Inflammatory macrophage (primary cell): ENCODE data around the gene GSK3B.

Experiments
- DNase-seq, 2 donors: peaks; one replicate each; pipeline ENCODE4 v3.0.0-alpha.2; 2020 to 2022
- total RNA-seq, 18 experiments: gene quantifications; one replicate each; lab custom pipeline; 2026; ENCODE audit warnings: mixed read lengths in 6 of 18, inconsistent platforms in 2 of 18; lab: John Stamatoyannopoulos, UW

The GSK3B gene
- total RNA-seq: 63.4 to 168 (median 85.3) reads per million in 18 experiments

DNA sequence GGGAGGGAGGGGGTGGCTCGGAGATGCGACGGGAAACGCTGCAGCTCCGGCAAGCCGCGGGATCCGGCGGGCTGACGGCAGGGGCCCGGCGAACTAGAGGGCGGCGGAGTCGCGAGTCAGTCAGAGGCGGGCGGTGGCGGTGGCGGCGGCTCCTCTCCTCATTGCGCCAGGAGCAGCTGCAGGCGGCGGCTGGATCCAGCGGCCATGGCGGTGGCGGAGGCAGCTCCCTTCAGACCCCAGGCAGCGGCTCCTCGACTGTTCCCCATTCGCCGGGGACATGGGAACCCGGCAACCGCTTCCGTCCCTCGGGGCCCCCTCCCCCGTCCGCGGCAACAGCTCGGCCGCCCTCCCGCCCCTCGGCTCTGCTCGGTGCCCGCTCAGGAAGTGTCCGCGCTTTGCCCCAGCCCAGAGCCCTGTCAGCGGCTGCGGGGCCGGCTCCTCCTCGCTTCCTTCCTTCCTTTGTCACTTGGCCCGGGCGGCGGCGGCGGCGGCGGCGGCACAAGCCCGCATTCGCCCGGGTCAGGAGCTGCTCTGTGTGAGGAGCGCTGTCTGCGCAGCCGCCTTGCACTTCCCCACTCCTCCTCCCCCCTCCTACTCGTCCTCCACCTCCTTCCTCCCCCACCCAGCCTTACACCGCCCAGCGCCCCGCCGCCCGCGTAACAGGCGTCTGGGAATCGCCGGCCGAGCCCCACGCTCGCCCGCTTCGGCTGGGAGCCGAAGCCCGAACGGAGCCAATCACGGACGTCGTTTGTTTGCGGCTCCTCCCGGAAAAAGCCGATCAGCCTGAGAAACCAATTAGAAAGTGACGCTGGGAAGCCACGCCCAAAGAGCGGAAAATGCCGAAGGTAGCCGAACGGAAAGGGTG is at the start of gene GSK3B:
TSS of gene GSK3B (minus strand) at position 537 of the 865 bp plus-strand sequence. CDS start 1,013 bp downstream, outside the sequence.
- DNase-seq: peak; percentile 65 to 68

DNA sequence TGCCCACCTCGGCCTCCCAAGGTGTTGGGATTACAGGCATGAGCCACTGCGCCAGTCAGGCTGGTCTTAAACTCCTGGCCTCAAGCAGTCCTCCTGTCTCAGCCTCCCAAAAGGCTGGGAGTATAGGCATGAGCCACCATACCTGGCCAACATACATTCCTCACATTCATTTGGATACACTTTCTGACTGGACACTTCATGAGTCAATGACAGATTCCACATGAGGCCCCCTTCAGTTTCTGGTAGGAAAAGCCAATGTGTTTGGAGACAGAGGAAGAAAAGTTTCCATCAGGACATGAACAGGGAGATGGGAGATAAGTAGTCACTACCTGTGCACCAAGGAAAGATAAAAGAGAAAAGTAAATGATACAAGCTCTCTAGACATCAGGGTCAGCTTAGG is 49.4 kb upstream of the GSK3B start:
- no peak for DNase-seq

DNA sequence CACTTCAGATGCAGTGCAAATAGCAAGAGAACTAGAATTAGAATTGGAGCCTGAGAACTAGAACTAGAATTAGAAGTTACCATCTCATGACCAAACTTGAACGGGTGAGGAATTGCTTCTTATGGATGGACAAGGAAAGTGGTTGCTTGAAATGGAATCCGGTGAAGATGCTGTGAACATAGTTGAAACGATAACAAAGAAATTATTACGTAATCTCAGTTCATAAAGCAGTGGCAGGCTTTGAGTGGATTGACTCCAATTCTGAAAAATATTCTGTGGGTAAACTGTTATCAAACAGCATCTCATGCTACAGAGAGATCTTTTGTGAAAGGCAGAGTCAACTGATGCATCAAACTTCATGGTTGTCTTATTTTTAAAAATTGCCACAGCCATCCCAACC is 48.0 kb upstream of the GSK3B start:
- DNase-seq: no peak

DNA sequence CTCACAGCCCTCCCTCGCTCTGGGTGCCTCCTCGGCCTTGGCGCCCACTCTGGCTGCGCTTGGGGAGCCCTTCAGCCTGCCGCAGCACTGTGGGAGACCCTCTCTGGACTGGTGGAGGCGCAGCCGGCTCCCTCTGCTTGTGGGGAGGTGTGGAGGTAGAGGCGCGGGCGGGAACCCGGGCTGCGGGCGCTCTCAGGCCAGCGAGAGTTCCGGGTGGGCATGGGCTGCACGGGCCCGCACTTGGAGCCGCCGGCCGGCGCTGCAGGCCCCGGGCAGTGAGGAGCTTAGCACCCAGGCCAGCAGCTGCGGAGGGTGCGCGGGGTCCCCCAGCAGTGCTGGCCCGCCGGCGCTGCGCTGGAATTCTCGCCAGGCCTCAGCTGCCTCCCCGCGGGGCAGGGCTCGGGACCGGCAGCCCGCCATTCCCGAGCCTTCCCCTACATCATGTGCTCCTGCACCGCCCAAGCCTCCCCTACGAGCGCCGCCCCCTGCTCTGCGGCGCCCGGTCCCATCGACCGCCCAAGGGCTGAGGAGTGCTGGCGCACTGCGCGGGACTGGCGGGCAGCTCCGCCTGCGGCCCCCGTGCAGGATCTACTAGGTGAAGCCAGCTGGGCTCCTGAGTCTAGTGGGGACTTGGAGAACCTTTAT is 46.0 kb upstream of the GSK3B start:
- DNase-seq: no peak

DNA sequence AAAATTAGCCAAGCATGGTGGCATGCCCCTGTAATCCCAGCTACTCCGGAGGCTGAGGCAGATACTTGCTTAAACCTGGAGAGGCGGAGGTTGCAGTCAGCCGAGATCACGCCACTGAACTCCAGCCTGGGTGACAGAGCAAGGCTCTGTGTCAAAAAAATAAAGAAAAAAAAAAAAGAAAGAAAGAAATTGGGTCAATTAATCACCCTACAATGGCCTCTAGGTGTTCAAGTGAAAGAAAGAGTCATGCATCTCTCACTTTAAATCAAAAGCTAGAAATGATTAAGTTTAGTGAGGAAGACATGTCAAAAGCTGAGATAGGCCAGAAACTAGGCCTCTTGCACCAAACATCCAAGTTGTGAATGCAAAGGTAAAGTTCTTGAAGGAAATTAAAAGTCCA is 44.9 kb upstream of the GSK3B start:
- DNase-seq: no peak

DNA sequence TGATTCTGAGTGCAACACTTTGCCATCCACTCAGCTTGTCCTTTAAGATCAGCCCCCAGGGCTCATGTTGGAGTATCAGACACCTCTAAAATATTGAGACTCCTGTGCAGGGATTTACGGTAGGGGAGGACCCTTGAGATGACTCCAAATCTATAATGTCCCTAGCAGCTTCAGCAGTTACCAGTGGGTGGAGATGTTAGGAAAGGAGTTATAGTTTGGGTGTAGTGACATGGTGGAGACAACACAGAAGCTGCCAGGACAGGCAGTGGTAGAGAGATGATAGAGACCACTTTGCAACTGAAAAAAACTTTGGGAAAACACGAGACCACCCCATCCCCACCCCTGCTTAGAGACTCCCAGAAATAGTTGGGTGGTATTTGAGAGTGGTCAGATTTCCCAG is 43.3 kb upstream of the GSK3B start:
- no peak for DNase-seq

DNA sequence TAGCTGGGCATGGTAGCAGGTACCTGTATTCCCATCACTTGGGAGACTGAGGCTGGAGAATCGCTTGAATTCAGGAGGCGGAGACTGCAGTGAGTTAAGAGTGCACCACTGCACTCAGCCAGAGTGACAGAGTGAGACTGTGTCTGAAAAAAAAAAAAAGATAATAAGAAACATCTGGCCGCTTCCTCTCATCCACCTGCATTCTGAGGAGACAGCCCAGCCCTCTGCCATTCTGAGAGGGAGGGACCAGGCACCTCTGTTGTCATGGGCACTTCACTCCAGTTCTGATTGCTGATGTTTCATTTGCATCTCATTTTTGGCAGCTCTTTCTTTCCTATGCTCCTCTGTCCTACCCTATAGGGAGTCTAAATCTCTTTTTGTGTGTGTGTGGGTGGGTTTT is 36.4 kb upstream of the GSK3B start:
- no peak for DNase-seq

DNA sequence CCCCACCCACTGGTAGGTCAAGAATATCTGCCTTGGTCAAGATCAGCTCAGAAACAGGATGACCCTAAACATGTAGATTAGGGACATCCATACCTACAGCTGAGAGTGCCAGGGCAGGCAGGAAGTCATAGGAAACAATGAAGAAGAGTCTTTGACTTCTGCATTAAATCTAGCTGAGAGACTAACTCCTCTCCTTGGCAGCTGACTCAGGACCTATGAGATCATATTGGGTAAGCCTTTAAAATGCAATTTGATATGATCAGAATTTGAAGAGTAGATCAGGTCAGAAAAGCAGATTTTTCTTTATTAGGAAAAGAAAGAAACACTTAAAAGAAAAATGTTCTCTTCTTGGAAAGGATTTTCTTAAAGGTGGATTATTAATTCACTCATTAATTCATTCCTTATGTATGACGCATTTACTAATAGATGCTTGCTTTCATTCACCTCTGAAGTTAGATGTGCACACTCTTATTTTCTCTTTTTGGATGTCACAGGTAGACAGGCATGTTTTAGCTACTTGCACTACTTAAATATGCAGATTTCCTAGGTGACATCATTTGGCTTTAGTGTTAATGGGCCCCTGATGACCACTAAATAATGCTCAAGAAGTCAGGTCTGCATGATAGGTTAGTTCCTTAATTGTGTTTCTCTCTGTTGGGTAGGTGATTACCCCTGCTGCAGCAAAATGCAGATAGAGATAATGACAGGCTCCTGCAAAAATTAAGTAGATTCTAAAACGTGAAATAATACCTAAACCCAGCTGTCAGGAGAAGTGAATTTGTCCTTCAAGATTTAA is 35.7 kb upstream of the GSK3B start:
- DNase-seq: no peak

DNA sequence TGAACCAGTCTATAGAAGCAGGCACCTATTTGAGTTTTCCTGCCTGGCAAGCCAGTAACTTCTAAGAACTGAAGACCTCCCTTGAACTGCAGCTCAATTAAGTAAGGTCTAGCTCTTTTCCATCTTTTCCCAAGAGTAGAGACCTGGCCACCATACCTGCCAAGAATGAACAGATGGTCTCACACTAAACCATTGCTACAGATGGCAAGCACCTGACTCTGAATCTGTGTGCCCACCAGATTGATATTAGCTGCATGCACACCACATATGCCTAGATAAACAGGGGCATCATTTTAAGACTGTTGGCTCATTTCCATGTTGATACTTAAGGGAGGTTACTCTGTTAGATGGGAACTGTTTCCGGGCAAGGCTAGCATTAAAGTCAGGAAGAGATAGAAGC is 34.8 kb upstream of the GSK3B start:
- no peak for DNase-seq

DNA sequence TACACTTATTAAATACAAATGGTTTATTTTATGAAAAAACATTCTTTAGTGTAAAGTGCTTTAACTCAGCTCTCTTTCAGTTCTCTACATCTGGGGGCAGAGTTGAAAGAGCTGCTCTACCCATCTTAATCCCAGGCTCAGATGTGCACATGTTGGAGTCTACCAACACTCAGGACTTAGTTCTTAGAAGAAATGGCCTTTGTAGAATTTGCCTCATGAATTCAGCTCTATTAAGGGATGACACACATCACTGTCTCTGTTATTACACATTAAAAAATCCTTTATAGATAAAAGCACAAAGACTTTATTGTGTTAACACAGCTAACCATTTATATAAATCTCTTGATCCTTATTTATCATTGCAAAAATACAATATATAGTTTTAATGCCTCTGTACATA is 31.7 kb upstream of the GSK3B start:
- no peak for DNase-seq

DNA sequence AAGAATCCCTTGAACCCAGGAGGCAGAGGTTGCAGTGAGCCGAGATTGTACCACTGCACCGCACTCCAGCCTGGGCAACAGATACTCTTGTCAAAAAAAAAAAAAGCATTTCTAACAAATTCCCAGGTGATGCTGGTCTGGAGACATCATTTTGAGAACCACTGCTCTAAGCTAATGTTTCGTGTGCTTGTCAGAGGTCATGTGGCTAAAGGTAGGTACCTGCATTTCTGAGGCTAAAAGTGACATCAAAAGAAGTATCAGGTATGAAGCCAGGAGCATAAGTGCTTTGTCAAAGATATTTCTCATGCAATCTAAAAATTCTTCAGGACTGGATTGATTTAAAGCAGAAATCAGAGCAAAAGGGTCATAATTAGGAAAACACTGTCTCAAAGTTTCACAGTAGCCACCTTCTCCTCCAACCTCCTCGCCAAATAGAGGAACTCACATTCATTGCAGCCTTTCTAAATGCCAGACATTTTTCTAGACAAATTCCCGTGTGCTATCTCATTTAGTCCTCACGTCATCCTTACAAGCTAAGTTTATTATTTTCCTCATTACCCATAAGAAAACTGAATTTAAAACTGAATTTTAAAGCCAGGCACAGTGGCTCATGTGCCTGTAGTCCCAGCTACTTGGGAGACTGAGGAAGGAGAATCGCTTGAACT is 25.7 kb upstream of the GSK3B start:
- DNase-seq: no peak

DNA sequence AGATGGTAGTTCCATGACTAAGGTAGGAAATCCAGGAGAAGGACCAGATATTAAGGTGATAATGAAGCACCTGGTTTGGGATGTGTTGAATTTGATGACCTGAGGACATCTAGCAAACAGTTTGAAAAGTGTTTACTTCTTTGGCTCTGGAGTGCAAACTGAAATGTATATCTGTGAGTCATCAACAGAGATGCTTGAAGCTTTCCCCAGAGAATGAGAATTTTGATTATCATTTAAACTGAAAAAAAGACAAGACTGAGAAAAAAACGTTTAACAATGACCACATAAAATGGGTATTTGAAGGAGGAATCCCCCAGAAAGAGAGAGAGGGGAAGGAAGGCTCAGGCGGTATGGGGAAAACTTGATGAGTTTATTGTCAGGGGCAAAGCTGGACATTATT is 20.7 kb upstream of the GSK3B start:
- no peak for DNase-seq

DNA sequence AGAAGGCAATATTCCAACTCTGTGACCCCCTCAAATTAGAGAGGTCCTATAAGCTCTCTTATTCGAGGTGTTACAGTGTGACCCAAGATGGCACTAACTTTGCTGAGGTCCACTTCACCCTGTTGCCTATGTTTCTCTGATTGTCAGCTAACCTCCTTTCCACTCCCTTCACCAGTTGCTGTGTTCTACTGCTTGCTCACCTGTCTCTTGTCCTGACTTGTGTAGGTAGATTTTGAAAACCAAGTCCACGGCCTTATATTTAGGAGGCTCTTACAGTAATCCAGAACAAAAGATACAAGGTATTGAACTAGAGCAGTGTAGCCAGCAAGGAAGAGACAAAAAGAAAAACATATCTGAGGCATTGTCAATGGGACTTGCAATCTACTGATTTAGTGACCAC is 20.1 kb upstream of the GSK3B start:
- DNase-seq: no peak

DNA sequence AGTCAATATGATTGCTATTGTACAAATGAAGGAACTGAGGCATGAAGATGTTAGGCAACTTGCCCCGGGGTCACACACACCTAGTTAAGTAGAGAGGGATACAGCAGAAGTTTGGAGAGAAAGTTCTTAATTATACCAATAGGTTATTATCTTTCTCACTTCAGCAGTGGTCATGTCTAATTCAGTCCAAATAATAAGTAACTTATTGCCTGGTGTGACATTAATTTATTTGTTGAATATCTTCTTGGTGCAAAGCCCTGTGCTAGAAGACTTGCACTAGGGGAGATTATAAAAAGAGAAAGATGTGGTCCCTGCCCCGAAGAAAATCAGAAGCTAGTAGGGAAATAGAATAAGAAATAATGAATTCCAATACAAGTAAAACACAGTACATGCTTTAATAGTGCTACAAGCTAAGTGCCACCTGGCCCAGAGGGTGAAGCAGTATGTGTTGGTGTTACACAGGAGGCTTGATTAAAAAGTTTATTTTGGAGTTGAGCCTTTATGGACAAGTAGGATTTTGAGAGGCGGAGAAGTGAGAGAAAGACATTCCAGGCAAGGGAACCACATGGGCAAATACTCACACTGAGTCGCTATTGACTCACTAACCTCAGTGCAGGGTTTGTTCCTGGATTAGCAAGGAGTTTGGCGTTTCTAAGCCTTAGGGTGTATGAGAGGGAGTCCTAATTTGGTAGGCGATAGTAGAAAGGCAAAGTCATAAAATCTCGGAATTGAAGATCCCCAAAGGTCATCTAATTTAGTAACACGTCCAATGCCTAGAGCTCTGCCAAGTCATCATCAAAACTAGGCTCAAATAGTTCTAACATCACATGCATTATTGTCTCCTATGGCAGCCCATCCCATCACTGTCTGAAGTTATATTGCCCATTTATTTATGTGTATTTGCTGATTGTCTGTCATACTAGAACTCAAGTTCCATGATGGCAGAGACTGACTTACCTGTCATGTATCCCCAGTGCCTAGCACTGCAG is 19.2 kb upstream of the GSK3B start:
- no peak for DNase-seq

DNA sequence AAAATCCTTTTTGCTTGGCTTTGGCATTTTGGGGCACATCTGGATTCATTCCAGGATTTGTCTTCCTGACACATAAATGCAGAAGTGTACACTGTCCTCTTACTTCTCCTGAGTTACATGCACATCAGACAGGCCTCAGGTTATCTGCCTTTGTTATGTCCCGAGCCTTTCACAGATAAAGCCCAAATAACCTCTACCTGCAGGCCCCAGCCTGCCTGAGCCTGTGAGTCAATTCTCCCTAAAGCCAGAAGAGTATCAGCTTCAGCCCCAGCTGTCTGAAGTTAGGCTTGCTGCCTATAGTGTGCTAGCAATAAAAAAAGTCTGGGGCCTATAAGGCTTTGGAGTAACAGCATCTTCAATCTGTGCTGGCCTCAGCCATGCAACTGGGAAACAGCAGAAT is 17.7 kb upstream of the GSK3B start:
- no peak for DNase-seq

DNA sequence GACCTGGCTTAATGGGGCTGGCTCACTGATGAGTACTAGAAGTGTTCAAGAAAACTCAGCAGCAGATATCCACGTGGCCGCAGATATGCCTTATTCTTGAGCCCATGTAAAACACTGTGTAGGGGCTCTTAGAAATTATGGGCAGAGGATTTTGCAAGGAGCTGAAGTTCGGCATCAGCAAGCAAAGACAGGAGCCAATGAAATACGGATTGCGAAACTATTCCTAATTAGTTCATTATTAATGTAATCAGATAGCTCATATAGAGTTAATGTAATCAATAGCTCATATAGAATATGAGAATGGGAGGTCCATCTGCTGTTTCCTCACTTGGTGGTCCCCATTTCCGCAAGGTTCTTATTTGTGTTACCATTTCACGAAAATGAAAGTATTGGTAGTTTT is 9.0 kb upstream of the GSK3B start:
- DNase-seq: no peak

DNA sequence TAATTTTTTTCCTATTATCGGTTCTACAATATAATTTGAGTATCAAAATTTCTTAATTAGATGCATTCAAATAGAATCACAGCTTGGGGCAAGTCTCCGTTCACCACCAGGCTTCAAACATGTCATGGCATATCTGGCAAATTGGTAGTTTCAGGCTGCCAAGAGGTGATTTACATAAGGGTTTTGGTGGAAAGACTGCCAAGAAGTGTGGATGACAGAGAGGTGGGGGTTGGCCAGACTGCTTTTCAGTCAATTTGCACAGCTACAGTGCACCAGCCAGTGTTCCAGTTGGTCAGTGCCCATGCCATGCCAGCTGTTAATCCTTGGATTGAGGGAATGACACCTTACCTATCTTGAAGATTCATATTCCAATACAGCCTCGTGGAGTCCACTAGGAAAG is 8.4 kb upstream of the GSK3B start:
- DNase-seq: no peak

DNA sequence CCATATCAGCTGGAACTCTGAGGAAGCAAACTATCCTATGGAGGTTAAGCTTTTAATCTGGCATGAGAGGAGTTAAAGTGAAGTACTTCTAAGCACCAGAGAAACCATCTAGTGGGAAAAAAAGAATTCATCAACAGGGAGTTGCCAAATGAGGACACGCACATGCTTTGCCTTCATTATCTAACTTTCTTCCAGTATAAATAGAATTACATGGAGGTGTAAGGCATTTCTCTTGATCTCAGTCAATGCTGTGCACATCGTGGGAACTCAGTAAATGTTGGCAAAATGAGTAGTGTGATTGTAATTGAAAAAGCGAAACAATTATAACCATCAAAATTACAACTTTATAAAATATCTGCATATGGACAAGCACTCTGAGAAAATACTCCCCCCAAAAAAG is 8.0 kb upstream of the GSK3B start:
- DNase-seq: no peak

DNA sequence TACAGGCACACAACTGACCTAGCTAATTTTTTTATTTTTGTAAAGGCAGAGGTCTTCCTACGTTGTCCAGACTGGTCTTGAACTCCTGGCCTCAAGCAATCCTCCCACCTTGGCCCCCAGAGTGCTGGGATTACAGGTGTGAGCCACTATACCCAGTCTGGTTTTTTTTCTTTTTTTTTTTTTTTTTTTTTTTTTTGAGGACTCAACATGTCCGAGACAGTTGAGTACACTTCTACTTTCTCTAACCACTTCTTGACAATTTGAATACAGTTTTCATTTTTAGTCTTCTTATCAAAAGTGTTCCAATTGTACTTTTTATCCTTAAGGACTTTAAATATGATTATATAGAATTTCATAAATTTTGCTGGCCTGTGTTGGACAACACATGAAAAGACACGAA is 7.4 kb upstream of the GSK3B start:
- no peak for DNase-seq

DNA sequence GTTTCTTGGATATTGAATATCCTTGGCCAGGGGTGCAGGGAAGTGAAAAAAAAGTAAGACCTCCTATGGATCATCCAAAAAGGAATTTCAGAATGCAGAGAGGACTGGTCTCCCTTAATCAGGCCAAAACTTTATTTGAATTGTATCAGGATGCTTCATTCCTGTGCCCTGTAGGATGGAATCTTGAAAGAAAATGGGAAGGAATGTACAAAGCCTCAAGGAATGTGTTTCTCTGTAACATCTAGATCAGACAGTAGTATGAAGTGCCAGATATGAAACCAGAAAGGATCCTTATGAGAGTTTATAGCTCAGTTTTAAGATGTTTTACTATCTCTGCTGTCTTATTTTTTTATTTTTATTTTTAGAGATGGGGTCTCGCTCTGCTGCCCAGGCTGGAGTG is 6.5 kb upstream of the GSK3B start:
- DNase-seq: no peak

DNA sequence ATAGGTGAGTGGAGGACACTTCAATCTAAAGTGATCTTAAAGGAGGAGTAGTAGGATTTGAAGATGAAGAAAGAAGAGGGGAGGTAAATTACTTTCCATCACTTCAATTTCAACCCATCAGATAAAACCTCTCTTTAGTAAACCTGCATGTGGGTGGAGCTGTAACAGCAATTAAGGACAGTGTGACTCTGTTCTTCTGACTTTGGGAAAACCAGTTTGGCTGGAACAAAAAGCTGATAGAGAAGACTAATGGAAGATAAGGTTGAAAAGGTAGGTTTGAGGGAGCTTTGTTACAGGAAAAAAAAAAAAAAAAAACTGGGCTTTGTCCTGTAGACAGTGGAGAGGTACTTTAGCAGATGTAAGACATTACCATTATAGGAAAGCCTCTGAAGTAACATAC is 4.5 kb upstream of the GSK3B start:
- DNase-seq: no peak

DNA sequence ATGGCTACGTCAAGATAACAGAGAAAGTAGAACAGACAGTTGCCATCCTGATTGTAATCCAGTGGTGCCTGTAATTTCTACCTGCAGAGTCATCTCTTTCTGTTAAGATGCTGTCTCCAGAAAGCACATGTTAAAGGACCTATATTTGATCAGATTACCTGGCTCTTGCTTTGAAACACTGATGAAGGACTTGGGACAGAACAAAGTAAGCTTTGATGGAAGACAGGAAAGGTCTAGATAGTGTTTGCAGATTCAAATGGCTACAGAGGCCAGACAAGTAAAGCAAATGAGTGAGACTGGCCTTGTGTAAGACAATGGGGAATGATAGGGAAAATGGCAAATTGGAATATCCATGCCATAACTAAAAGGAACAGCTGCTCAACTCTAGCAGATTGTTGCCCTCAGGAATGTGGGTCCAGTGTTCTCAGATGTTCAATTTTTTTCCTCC is 1.8 kb upstream of the GSK3B start:
- DNase-seq: no peak
